HG03457 (cell line): ENCODE measurements around the gene UGT1A5.
"Not testable (repeated sequence)": the region's sequence is repeated elsewhere in the genome, so short reads cannot be mapped to it uniquely, and the experiment has no call there.

Experiments used
- ATAC-seq: cut with Tn5 transposase; IDR thresholded peaks from one replicate; pipeline ENCODE4 v1.9.1; 2021; ENCODE audit warnings: moderate number of reproducible peaks; ENCODE audit not compliant: unreplicated experiment

UGT1A5 gene

DNA sequence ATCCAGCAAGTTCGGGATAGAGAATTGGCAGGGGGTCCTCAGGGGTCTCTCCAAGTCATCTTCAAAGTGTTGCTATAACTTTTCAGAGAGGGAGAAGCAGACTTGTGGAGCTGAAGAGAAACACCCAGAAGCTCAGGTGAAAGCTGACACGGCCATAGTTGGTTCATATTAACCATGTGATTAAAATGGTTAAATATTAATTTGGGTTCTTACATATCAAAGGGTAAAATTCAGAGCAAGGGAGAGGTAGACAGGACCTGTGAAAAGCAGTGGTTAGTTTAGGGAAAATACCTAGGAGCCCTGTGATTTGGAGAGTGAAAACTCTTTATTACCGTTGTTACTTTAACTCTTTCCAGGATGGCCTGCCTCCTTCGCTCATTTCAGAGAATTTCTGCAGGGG, 20.1 kb upstream of the UGT1A5 start, which contains the start of gene UGT1A6:
Gene UGT1A6 (plus strand): TSS at position 243 of the 400 bp plus-strand sequence. CDS start 115 bp downstream, at position 358.
- no peak for ATAC-seq

DNA sequence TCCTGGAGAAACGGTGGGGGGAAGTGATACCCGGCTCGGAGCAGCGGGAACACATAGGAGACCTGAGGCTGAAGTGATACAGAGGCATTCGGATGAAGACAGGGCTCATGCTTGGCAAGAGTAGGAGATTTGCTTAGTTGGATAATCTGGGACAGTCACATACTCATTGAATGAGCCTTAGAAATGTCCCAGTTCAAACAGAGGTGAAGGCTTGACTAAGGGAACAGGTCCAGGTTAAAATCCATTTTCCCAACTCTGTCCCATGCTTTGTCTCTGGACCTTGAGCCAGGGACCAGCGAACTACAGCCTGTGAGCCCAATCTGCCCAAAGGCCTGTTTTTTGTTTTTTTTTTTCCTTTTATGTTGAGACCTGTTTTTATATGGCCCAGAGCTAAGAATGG, 18.7 kb upstream of the UGT1A5 start:
- no peak for ATAC-seq

DNA sequence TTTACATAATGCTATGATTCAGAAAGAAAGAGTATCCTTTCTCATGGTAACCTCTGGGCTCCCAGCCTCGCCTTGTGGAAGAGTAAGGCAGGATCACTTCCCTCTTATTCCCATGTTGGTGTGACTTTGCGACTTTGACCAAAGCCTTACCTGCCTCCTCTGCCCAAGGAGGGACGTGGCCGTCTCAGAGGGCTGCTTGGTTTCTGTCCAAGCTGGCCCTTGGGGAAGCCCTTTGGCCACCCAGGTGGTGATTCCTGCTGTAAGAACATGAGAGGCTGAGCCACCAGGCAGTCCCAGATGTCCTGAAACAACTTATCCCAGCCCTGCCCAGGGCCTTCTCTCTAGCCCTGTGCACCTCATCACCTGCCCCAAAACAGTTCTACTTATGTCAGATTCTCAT, 14.0 kb upstream of the UGT1A5 start:
- ATAC-seq, result no peak

DNA sequence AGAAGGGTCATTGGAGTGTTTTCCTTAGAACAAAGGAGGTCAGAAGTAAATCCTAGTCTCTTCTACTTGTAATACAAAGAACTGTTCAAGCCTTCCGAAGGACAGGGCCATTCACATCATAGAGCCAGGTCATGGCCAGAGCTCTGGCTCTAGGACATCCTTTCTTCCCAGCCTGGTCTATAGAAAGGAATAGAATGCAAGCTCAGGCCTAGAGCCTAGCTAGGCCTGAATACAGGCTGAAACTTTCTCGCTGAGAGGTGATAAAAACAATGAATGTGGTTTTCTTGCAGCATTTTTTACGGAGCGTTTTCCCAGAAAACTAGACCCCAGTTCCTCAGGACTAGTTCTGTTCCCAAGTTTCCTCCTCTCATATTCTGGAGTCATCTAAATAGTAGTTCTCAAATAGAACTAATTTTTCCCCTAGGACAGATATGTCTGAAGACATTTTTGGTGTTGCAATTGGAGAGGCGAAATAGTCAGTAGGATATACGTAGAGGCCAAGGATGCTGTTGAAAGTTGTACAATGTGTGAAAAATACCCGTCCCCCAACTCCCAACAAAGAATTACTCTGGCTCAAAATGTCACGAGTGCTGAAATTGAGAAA, 13.2 kb upstream of the UGT1A5 start:
- ATAC-seq, result no peak

DNA sequence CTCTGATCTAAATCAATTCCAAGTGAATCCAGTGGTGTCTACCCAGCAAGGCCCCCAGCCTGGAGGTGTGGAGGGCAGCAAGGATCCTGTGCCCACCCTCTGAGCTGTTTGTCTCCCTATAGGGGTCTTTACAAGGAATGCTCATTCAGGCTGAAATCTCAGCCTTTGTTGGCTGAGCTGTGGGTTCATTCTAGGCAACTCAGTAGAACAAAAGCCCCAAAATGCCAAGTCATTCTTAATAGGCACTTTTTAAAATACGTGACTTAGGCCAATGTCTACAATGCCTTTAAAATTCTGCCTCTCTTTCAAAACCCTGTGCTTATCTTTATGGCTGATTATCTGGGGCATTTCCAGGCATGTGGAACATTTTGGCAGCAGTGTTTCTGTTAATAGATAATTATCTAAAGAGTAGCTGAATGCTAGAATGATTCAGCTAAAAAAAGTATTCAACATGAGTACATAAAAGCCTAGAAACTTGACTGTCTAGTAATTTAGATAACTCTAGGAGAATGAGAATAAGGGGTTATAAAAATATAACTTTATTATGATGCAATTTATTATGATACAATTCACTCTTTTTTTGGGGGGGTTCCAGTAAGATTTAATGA, 12.6 kb upstream of the UGT1A5 start:
- ATAC-seq, result no peak

DNA sequence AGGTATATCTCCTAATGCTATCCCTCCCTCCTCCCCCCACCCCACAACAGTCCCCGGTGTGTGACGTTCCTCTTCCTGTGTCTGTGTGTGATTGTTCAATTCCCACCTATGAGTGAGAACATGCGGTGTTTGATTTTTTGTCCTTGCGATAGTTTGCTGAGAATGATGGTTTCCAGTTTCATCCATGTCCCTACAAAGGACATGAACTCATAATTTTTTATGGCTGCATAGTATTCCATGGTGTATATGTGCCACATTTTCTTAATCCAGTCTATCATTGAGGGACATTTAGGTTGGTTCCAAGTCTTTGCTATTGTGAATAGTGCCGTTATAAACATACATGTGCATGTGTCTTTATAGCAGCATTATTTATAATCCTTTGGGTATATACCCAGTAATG, 11.9 kb upstream of the UGT1A5 start:
- not testable (repeated sequence) for ATAC-seq

DNA sequence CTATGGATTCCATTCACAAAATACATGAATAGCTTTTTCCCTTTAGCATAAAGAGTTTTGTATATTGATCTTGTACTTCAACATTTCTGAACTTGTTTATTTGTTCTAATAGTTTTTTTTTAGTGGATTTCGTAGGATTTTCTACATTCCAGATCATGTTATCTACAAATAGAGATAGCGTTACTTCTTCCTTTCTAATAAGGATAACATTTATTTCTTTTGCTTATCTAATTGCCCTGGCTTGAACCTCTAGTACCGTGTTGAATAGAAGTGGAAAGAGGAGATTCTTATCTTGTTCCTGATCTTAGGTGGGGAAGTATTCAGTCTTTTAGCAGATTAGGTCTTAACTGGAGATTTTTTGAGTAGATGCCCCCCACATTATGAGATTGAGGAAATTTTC, 10.5 kb upstream of the UGT1A5 start:
- no peak for ATAC-seq

- no peak for ATAC-seq
These were observed 6.7 kb upstream of the UGT1A5 start for GRCh38 chr2:233705911-233706506.

GRCh38 chr2:233706720-233707119, 6.0 kb upstream of the UGT1A5 start:
- no peak for ATAC-seq

DNA sequence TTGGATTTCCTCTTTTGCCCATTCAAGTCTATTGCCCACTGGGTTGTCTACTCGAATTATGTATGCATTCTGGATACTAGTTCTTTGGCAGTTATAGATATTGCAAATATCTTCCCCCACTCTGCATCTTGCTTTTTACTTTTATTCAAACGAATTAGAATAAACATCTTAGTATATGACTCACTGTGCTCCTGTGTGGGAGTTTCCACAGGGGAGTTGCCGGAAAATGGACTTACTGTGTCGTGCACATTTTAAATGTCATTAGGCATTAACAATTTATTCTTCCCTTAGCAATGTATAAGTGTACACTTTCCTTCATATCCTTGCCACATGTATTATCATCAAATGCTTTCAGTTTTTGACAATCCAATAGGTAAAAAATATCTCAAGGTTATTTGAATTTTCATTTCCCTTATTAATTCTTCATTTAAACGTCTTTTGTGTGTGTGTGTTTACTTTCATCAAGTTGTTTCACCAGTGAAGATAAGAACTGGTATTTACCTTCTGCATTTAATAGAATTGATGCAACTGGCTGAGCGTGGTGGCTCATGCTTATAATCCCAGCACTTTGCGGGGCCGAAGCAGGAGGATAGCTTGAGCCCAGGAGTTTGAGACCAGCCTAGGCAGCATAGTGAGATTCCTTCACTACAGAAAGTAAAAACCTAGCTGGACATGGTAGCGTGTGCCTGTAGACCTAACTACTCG, 4.6 kb upstream of the UGT1A5 start:
- ATAC-seq, result no peak

- ATAC-seq, result no peak
These were observed 3.8 kb upstream of the UGT1A5 start for GRCh38 chr2:233708942-233709341.

DNA sequence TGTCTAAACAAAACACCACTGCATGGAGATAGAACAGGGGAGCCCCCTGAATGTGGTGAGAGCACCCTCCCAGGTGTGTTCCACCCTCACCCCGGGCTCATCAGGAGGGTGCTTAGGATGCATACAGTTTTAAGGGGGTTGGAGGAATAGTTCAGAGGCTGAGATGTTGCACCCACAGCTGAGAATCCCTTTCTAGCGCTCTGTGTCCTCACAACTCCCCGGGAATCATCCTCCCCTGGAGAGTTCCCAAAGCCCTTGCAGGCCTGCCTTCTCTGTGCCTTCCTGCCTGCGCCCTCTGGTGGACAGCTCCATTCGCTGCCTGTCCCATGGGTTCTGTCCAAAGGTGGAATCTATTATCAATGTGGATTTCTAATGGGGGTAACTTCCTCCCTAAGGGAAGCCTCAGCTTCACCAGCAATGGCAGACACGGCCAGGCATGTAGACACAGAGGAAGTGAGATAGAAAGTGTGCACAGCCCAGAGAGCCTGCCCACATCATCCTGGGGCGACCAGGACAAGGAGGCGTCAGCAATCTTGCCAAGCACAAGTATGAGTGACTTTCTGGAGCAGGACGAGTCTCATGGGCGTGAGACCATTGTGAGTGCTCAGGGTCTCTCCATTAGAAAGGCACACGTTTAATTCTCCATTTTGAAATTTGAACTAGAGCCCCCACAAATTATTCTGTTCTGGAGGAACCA, 1.2 kb upstream of the UGT1A5 start:
- no peak for ATAC-seq

DNA sequence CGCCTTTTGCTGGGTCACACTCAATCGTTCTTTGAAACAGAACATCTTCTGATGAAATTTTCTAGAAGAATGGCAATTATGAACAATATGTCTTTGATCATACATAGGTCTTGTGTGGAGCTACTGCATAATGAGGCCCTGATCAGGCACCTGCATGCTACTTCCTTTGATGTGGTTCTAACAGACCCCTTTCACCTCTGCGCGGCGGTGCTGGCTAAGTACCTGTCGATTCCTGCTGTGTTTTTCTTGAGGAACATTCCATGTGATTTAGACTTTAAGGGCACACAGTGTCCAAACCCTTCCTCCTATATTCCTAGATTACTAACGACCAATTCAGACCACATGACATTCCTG, 532 bp downstream of the UGT1A5 start:
- no peak for ATAC-seq

DNA sequence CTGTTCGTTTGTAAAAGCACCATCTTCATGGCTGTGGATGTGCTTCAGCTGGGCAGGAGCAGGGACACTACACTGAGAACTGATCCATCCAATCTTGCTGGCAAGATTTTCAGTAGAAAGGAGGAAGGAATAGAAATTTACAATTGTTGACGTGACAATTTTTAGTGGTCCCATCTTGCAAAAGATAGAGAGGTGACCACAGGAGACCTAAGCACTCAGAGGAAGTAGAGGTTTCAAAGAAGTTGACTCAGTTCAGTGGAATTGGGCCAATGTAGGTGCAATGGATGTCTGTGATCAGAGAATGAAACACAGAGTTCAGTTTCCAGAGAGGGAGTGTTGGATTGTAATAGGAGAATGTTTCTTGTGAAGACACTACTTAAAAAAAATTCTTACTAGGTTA, 1.4 kb downstream of the UGT1A5 start:
- ATAC-seq, result no peak

GRCh38 chr2:233718552-233718951, 5.8 kb downstream of the UGT1A5 start, which contains the start of gene UGT1A4:
Gene UGT1A4 (plus strand): TSS chr2:233718736. CDS start chr2:233718821, 85 bp downstream.
- ATAC-seq, result no peak

DNA sequence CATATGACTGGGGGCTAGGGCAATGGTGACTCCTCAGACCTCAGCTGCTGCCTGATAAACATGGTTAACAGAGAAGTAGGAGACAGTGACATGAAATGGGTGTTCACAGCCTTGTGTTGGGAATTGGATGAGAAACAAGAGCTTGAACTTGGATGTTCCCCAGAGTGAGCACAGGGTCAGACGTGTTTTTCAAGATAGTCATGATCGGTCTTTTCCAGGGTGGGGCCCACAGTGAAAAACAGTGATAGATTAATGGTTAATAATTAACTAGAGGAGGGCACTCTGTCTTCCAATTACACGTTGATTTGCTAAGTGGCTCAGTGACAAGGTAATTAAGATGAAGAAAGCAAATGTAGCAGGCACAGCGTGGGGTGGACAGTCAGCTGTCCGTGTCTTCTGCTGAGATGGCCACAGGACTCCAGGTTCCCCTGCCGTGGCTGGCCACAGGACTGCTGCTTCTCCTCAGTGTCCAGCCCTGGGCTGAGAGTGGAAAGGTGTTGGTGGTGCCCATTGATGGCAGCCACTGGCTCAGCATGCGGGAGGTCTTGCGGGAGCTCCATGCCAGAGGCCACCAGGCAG, 16.1 kb downstream of the UGT1A5 start, which contains the start of gene UGT1A3:
Gene UGT1A3 (plus strand): TSS at position 320 of the 579 bp plus-strand sequence. CDS start 85 bp downstream, at position 405.
- no peak for ATAC-seq

- not testable (repeated sequence) for ATAC-seq
These were observed 24.4 kb downstream of the UGT1A5 start for GRCh38 chr2:233736868-233737653.

DNA sequence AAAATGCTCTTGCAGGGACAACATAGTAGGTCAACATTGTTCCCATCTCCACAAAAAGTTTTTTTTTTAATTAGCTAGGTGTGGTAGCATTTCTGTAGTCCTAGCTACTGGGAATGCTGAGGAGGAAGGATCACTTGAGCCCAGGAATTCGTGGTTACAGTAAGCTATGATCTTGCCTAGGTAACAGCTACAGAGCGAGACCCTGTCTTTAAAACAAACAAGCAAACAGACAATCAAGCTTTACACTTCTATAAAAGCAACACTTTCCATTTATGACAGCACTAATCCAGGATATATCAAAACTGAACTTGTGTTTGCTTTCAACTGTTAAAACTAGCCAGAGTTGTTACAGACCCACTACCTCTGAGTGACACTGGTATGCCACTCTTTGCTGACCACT, 28.2 kb downstream of the UGT1A5 start:
- ATAC-seq, result no peak

GRCh38 chr2:233743464-233744259, 31.0 kb downstream of the UGT1A5 start:
- ATAC-seq, result no peak
